ENCODE measurements around the gene DOCK1.

The DOCK1 gene

GRCh38 chr10:126945351-126946030 lies 40.3 kb downstream of the DOCK1 start:
- no peaks in the 10 kb centered on the region for H3K4me1 ChIP-seq (ENCODE audit: control insufficient read depth, insufficient read depth, low read length)
- H3K27me3 ChIP-seq (ENCODE audit: control insufficient read depth, insufficient read depth, low read length): no peaks in the 10 kb centered on the region
- H3K9me3 ChIP-seq (ENCODE audit: control insufficient read depth, low read length): no peaks in the 10 kb centered on the region
- H3K4me3 ChIP-seq (ENCODE audit: low read length): no peak overlapping the region
- H3K36me3 ChIP-seq (ENCODE audit: control insufficient read depth, insufficient read depth, low read length): no peaks in the 10 kb centered on the region
- no peak overlapping the region for H3K9ac ChIP-seq (ENCODE audit: low read length)

DNA sequence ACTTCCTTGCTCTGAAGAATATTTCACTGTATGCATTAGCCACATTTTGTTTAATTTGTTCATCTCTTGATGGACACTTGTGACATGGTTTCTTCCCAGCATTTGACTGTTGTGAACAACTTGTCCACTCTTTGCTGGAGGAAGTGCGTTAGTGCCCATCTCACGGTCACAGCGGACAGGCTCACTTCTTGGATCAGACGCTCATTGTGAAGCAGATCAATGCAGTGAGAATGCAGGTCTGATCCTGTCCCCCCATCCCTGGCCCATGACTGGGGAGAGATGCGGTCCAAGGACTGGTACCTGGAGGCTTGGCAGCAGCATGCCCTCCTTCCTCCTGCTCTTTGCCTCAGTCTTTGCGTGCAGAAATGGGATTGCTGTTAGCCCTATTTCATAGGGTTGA lies 41.5 kb downstream of the DOCK1 start:
- Histone ChIP-seq H3K27me3 (ENCODE audit: control insufficient read depth, insufficient read depth, low read length) (no peaks in the 10 kb centered on the region), H3K36me3 (ENCODE audit: control insufficient read depth, insufficient read depth, low read length) (no peaks in the 10 kb centered on the region), H3K9me3 (ENCODE audit: control insufficient read depth, low read length) (no peaks in the 10 kb centered on the region), H3K9ac (ENCODE audit: low read length) (no peak overlapping the region), H3K4me3 (ENCODE audit: low read length) (no peak overlapping the region), H3K4me1 (ENCODE audit: control insufficient read depth, insufficient read depth, low read length) (no peaks in the 10 kb centered on the region)

- Histone ChIP-seq H3K9ac (ENCODE audit: low read length) (no peak overlapping the region), H3K36me3 (ENCODE audit: control insufficient read depth, insufficient read depth, low read length) (no peaks in the 10 kb centered on the region)
Observed at GRCh38 chr10:126948355-126949160, 43.3 kb downstream of the DOCK1 start.

DNA sequence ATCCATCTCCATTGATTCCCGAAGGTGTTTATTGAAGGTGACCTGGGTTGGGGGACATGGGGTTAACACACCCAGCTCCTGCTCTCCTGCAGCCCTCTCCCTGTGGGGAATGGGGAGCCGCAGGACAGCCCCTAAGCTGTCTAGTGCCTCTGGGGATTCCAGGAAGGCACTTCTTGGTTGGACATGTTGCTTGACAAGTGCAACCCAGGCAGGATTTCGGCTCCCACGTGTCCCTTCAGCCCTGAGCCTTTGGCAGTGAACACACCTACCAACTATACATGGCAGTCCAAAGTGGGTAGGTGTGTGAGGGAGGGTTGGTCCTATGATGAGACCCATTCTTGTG lies 43.9 kb downstream of the DOCK1 start:
- no peaks in the 10 kb centered on the region for H3K36me3 ChIP-seq (ENCODE audit: control insufficient read depth, insufficient read depth, low read length)
- H3K4me3 ChIP-seq (ENCODE audit: low read length): no peak overlapping the region
- H3K27me3 ChIP-seq (ENCODE audit: control insufficient read depth, insufficient read depth, low read length): no peaks in the 10 kb centered on the region
- no peak overlapping the region for H3K9ac ChIP-seq (ENCODE audit: low read length)
- H3K9me3 ChIP-seq (ENCODE audit: control insufficient read depth, low read length): no peaks in the 10 kb centered on the region
- H3K4me1 ChIP-seq (ENCODE audit: control insufficient read depth, insufficient read depth, low read length): no peaks in the 10 kb centered on the region

More at GRCh38 chr10:126948355-126949160, 43.3 kb downstream of the DOCK1 start:
- H3K4me3 ChIP-seq (ENCODE audit: low read length): no peak overlapping the region
- H3K9me3 ChIP-seq (ENCODE audit: control insufficient read depth, low read length): no peaks in the 10 kb centered on the region
- no peaks in the 10 kb centered on the region for H3K4me1 ChIP-seq (ENCODE audit: control insufficient read depth, insufficient read depth, low read length)
- no peaks in the 10 kb centered on the region for H3K27me3 ChIP-seq (ENCODE audit: control insufficient read depth, insufficient read depth, low read length)

GRCh38 chr10:126950401-126951105 lies 45.3 kb downstream of the DOCK1 start:
- no peaks in the 10 kb centered on the region for H3K9me3 ChIP-seq (ENCODE audit: control insufficient read depth, low read length)
- H3K27me3 ChIP-seq (ENCODE audit: control insufficient read depth, insufficient read depth, low read length): no peaks in the 10 kb centered on the region
- H3K4me1 ChIP-seq (ENCODE audit: control insufficient read depth, insufficient read depth, low read length): no peaks in the 10 kb centered on the region
- no peaks in the 10 kb centered on the region for H3K36me3 ChIP-seq (ENCODE audit: control insufficient read depth, insufficient read depth, low read length)
- no peak overlapping the region for H3K4me3 ChIP-seq (ENCODE audit: low read length)
- H3K9ac ChIP-seq (ENCODE audit: low read length): no peak overlapping the region

- no peak overlapping the region for H3K4me3 ChIP-seq (ENCODE audit: low read length)
- H3K27me3 ChIP-seq (ENCODE audit: control insufficient read depth, insufficient read depth, low read length): no peaks in the 10 kb centered on the region
- no peak overlapping the region for H3K9ac ChIP-seq (ENCODE audit: low read length)
- H3K36me3 ChIP-seq (ENCODE audit: control insufficient read depth, insufficient read depth, low read length): no peaks in the 10 kb centered on the region
- H3K4me1 ChIP-seq (ENCODE audit: control insufficient read depth, insufficient read depth, low read length): no peaks in the 10 kb centered on the region
- no peaks in the 10 kb centered on the region for H3K9me3 ChIP-seq (ENCODE audit: control insufficient read depth, low read length)
Observed at GRCh38 chr10:126953886-126954285, 48.7 kb downstream of the DOCK1 start.

GRCh38 chr10:126955396-126955795 lies 50.2 kb downstream of the DOCK1 start:
- no peak overlapping the region for H3K4me3 ChIP-seq (ENCODE audit: low read length)
- H3K9me3 ChIP-seq (ENCODE audit: control insufficient read depth, low read length): no peaks in the 10 kb centered on the region
- no peaks in the 10 kb centered on the region for H3K27me3 ChIP-seq (ENCODE audit: control insufficient read depth, insufficient read depth, low read length)
- no peak overlapping the region for H3K9ac ChIP-seq (ENCODE audit: low read length)
- H3K4me1 ChIP-seq (ENCODE audit: control insufficient read depth, insufficient read depth, low read length): no peaks in the 10 kb centered on the region
- H3K36me3 ChIP-seq (ENCODE audit: control insufficient read depth, insufficient read depth, low read length): no peaks in the 10 kb centered on the region

GRCh38 chr10:126955934-126956711 lies 50.9 kb downstream of the DOCK1 start:
- no peaks in the 10 kb centered on the region for H3K27me3 ChIP-seq (ENCODE audit: control insufficient read depth, insufficient read depth, low read length)
- no peak overlapping the region for H3K9ac ChIP-seq (ENCODE audit: low read length)
- H3K4me3 ChIP-seq (ENCODE audit: low read length): no peak overlapping the region
- H3K9me3 ChIP-seq (ENCODE audit: control insufficient read depth, low read length): no peaks in the 10 kb centered on the region
- no peaks in the 10 kb centered on the region for H3K4me1 ChIP-seq (ENCODE audit: control insufficient read depth, insufficient read depth, low read length)
- H3K36me3 ChIP-seq (ENCODE audit: control insufficient read depth, insufficient read depth, low read length): no peaks in the 10 kb centered on the region

- H3K9me3 ChIP-seq (ENCODE audit: control insufficient read depth, low read length): no peaks in the 10 kb centered on the region
- no peaks in the 10 kb centered on the region for H3K36me3 ChIP-seq (ENCODE audit: control insufficient read depth, insufficient read depth, low read length)
- H3K4me1 ChIP-seq (ENCODE audit: control insufficient read depth, insufficient read depth, low read length): no peaks in the 10 kb centered on the region
- H3K27me3 ChIP-seq (ENCODE audit: control insufficient read depth, insufficient read depth, low read length): no peaks in the 10 kb centered on the region
- no peak overlapping the region for H3K9ac ChIP-seq (ENCODE audit: low read length)
- H3K4me3 ChIP-seq (ENCODE audit: low read length): no peak overlapping the region
Observed at GRCh38 chr10:126956712-126957108, 51.5 kb downstream of the DOCK1 start.

DNA sequence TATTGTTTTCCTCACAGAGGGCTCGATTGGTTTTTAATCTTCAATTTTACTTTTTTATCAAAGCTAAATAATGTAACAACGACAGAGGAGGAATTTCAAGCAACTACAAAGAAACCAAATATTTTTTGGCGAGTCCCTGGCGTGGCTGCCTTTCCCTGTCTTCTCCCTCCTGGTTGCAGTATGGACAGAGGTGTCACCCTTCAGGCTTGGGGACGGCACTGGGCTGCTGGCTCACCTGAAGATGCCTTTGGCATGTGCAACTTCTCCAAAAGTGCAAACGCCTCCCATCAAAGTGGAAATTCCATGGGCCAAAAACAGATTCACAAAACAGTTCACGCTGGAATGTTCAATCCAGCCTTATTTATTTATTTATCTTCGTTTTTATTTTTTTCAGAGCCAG lies 51.9 kb downstream of the DOCK1 start:
- H3K9ac ChIP-seq (ENCODE audit: low read length): no peak overlapping the region
- H3K4me3 ChIP-seq (ENCODE audit: low read length): no peak overlapping the region
- no peaks in the 10 kb centered on the region for H3K36me3 ChIP-seq (ENCODE audit: control insufficient read depth, insufficient read depth, low read length)
- no peaks in the 10 kb centered on the region for H3K4me1 ChIP-seq (ENCODE audit: control insufficient read depth, insufficient read depth, low read length)
- H3K9me3 ChIP-seq (ENCODE audit: control insufficient read depth, low read length): no peaks in the 10 kb centered on the region
- no peaks in the 10 kb centered on the region for H3K27me3 ChIP-seq (ENCODE audit: control insufficient read depth, insufficient read depth, low read length)

DNA sequence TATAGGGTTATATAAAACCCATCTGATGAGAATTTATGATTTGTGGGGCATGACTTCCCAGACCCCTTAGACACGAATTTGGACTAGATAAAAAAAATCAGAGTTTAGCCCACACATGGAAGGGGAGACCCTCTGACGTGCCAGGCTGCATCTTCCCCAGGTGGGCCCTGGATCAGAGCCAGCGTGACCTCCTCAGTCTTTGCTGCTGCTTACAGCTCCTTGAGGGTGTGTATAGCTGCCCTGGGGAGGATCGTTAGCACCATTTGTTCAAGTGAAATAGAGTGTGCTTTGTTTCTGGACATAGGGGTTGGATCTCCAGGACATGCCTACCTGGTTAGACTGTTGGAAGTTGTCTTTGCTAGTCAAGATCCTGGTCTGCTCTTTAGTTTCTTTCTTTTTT lies 54.2 kb downstream of the DOCK1 start:
- no peaks in the 10 kb centered on the region for H3K9me3 ChIP-seq (ENCODE audit: control insufficient read depth, low read length)
- no peaks in the 10 kb centered on the region for H3K4me1 ChIP-seq (ENCODE audit: control insufficient read depth, insufficient read depth, low read length)
- no peaks in the 10 kb centered on the region for H3K36me3 ChIP-seq (ENCODE audit: control insufficient read depth, insufficient read depth, low read length)
- H3K4me3 ChIP-seq (ENCODE audit: low read length): no peak overlapping the region
- no peaks in the 10 kb centered on the region for H3K27me3 ChIP-seq (ENCODE audit: control insufficient read depth, insufficient read depth, low read length)
- H3K9ac ChIP-seq (ENCODE audit: low read length): no peak overlapping the region
